Endothelial cell (in vitro differentiated cells): ENCODE data around the gene MPO. TPM values are rescaled to one million over a fixed set of nuclear protein-coding genes. Genes with fewer than 3 reads are reported as not detected.

Source experiments
- DNase-seq: peaks from one replicate; pipeline ENCODE4 v3.0.0; 2021; ENCODE audit warnings: low spot score
- H3K27ac Mint-ChIP-seq: one replicate; pipeline ENCODE4 v1.8.0; 2021; ENCODE audit warnings: mixed read lengths, inconsistent platforms; ENCODE audit not compliant: unreplicated experiment
- H3K27me3 Mint-ChIP-seq: one replicate; pipeline ENCODE4 v1.8.0; 2021; ENCODE audit warnings: mild to moderate bottlenecking, moderate library complexity, mixed read lengths, inconsistent platforms; ENCODE audit not compliant: unreplicated experiment
- H3K36me3 Mint-ChIP-seq: one replicate; pipeline ENCODE4 v1.8.0; 2021; ENCODE audit warnings: mild to moderate bottlenecking, low read depth, mixed read lengths, inconsistent platforms; ENCODE audit not compliant: unreplicated experiment
- H3K4me1 Mint-ChIP-seq: one replicate; pipeline ENCODE4 v1.8.0; 2021; ENCODE audit warnings: mild to moderate bottlenecking, mixed read lengths, inconsistent platforms; ENCODE audit not compliant: unreplicated experiment
- H3K4me3 Mint-ChIP-seq: one replicate; pipeline ENCODE4 v1.8.0; 2021; ENCODE audit warnings: mild to moderate bottlenecking, mixed read lengths, inconsistent platforms; ENCODE audit not compliant: unreplicated experiment
- H3K9me3 Mint-ChIP-seq: one replicate; pipeline ENCODE4 v1.8.0; 2021; ENCODE audit warnings: mixed read lengths, inconsistent platforms; ENCODE audit not compliant: unreplicated experiment
- CTCF ChIP-seq: fragments of 200-600 bp; sonication (generic); IDR thresholded peaks from one replicate; pipeline ENCODE4 v1.5.0; 2021; ENCODE audit warnings: antibody characterized with exemption; ENCODE audit not compliant: unreplicated experiment
- total RNA-seq: library from RNA; stranded (reverse); fragmentation: NEBNext Ultra II Directional; extraction: Animal tissue kit (Norgen Biotek cat#: 25700); gene quantifications from one replicate; pipeline ENCODE4 v1.2.1, GENCODE V29; 2021; ENCODE audit not compliant: unreplicated experiment

Gene MPO
- total RNA-seq, 1 donor from 2014 or later, result not detected

- Mint-ChIP-seq H3K27ac (no peak overlapping the region), H3K4me1 (no peaks in the 10 kb centered on the region), H3K9me3 (no peaks in the 10 kb centered on the region), H3K36me3 (no peaks in the 10 kb centered on the region), H3K27me3 (peaks cover 3% of the 10 kb centered on the region), H3K4me3 (no peak overlapping the region)
- DNase-seq, result no peak
- TF ChIP-seq CTCF, result no peak
Observed at GRCh38 chr17:58285422-58285810, 4.7 kb upstream of the MPO start.

- no peak overlapping the region for H3K27ac Mint-ChIP-seq
- no peaks in the 10 kb centered on the region for H3K4me1 Mint-ChIP-seq
- no peaks in the 10 kb centered on the region for H3K9me3 Mint-ChIP-seq
- no peaks in the 10 kb centered on the region for H3K36me3 Mint-ChIP-seq
- H3K27me3 Mint-ChIP-seq, result peaks cover 7% of the 10 kb centered on the region
- no peak for DNase-seq
- H3K4me3 Mint-ChIP-seq, result no peak overlapping the region
- no peak for TF ChIP-seq CTCF
Observed at GRCh38 chr17:58284613-58285421, 4.1 kb upstream of the MPO start.

- Mint-ChIP-seq H3K4me3 (no peak overlapping the region), H3K36me3 (no peaks in the 10 kb centered on the region), H3K27ac (no peak overlapping the region), H3K4me1 (no peaks in the 10 kb centered on the region), H3K9me3 (no peaks in the 10 kb centered on the region), H3K27me3 (peaks cover 11% of the 10 kb centered on the region)
- no peak for TF ChIP-seq CTCF
- no peak for DNase-seq
Observed at GRCh38 chr17:58283674-58284612, 3.2 kb upstream of the MPO start.

- Mint-ChIP-seq H3K4me1 (no peaks in the 10 kb centered on the region), H3K9me3 (no peaks in the 10 kb centered on the region), H3K27ac (no peak overlapping the region), H3K4me3 (no peak overlapping the region), H3K27me3 (peaks cover 11% of the 10 kb centered on the region), H3K36me3 (no peaks in the 10 kb centered on the region)
- TF ChIP-seq CTCF, result no peak
- DNase-seq, result no peak
Observed at GRCh38 chr17:58282442-58282841, 1.7 kb upstream of the MPO start.
